K562 (cell line): ENCODE measurements around the gene RPS6KA2. TPM values are rescaled to one million over a fixed set of nuclear protein-coding genes. Genes with fewer than 3 reads are reported as not detected.

Source experiments
- ATAC-seq: fragments of 200-7000 bp; cut with Tn5 transposase; 3 replicates; pipeline ENCODE4 v1.9.1; 2020; ENCODE audit warnings: moderate library complexity
- BruUV-seq: library from RNA; stranded (reverse); fragments of 400-500 nt; replicated peaks from 2 replicates; lab custom pipeline; 2021; lab: Mats Ljungman, UMichigan
- CTCF ChIA-PET: fragments of 300-600 bp; formaldehyde crosslinking; extraction: SDS; loops from one replicate; lab custom pipeline; 2021; ENCODE audit warnings: low intra/inter-chr PET ratio; lab: Yijun Ruan, JAX
- POLR2A ChIA-PET: fragments of 300-600, 350-650 bp; sonication (Branson Sonifier 250); formaldehyde crosslinking; extraction: SDS; loops from one replicate; lab custom pipeline; 2021; ENCODE audit warnings: antibody characterized with exemption, inconsistent platforms; lab: Yijun Ruan, JAX
- DNase-seq, 4 experiments: peaks; one replicate each; pipeline versions ENCODE4 v3.0.0 to v3.0.0-alpha.2; 2011 to 2018; ENCODE audit warnings: low spot score in 3 of 4, mixed read lengths in 3 of 4; ENCODE audit errors: extremely low read depth in 1 of 4
- FAIRE-seq: peaks from 2 replicates; lab custom pipeline; 2011; peaks lifted over from hg19 to GRCh38; lab: Jason Lieb, UNC
- H2AFZ ChIP-seq: 2 replicates; pipeline ENCODE4 v1.6.0; 2011; ENCODE audit warnings: low read depth, low read length, control low read depth, inconsistent platforms
- H3K27ac ChIP-seq: fragments of 200-600 bp; 3 replicates; pipeline ENCODE4 v1.8.0; 2011; ENCODE audit warnings: low read depth, mild to moderate bottlenecking, control low read depth, inconsistent platforms, low read length, moderate library complexity, mixed read lengths; ENCODE audit errors: extremely low read depth
- H3K27me3 ChIP-seq, 2 experiments: fragments of 300-600 bp in 1 of 2; 2 replicates in 1 of 2; 3 replicates in 1 of 2; pipeline versions ENCODE4 v1.6.0 to v1.8.0; 2011; ENCODE audit warnings: inconsistent platforms in 2 of 2, low read length in 2 of 2, mild to moderate bottlenecking in 1 of 2, mixed read lengths in 1 of 2, moderate library complexity in 1 of 2; ENCODE audit not compliant: control insufficient read depth in 2 of 2, insufficient read depth in 2 of 2
- H3K36me3 ChIP-seq: fragments of 300-600 bp; 3 replicates; pipeline ENCODE4 v1.8.0; 2011; ENCODE audit warnings: mild to moderate bottlenecking, low read length, inconsistent platforms; ENCODE audit not compliant: control insufficient read depth, insufficient read depth
- H3K4me1 ChIP-seq, 2 experiments: fragments of 200-600 bp in 1 of 2; replicated peaks in 1 of 2; 2 replicates in 1 of 2; 3 replicates in 1 of 2; pipeline versions ENCODE4 v1.5.1 to v1.8.0; 2011; ENCODE audit warnings: inconsistent platforms in 2 of 2, low read length in 2 of 2, mild to moderate bottlenecking in 1 of 2, mixed read lengths in 1 of 2, moderate library complexity in 1 of 2; ENCODE audit not compliant: control insufficient read depth in 2 of 2, insufficient read depth in 2 of 2
- H3K4me2 ChIP-seq: 2 replicates; pipeline ENCODE4 v1.6.1; 2011; ENCODE audit warnings: low read length, control low read depth, inconsistent platforms, mixed read lengths; ENCODE audit not compliant: insufficient read depth
- H3K4me3 ChIP-seq: fragments of 200-600 bp; sonication (generic), shearing (Covaris generic); 2 replicates; pipeline ENCODE4 v1.5.1; 2016; ENCODE audit warnings: control low read depth, inconsistent platforms
- H3K79me2 ChIP-seq: fragments of 200-600 bp; 3 replicates; pipeline ENCODE4 v1.8.0; 2011; ENCODE audit warnings: low read length, inconsistent platforms; ENCODE audit not compliant: control insufficient read depth, insufficient read depth
- H3K9ac ChIP-seq, 2 experiments: 2 replicates each; pipeline versions ENCODE4 v1.6.0 to v1.6.1; 2011; ENCODE audit warnings: low read depth in 2 of 2, low read length in 2 of 2, control low read depth in 1 of 2, inconsistent platforms in 1 of 2, mild to moderate bottlenecking in 1 of 2, mixed read lengths in 1 of 2; ENCODE audit not compliant: insufficient read depth in 1 of 2
- H3K9me1 ChIP-seq: one replicate; pipeline ENCODE4 v1.6.0; 2011; ENCODE audit warnings: inconsistent platforms, mild to moderate bottlenecking, low read length, moderate library complexity; ENCODE audit not compliant: control insufficient read depth, insufficient read depth
- H3K9me3 ChIP-seq: replicated peaks from 2 replicates; pipeline ENCODE4 v1.5.1; 2011; ENCODE audit warnings: low read depth, low read length, inconsistent platforms; ENCODE audit not compliant: control insufficient read depth, insufficient read depth
- H4K20me1 ChIP-seq: replicated peaks from 2 replicates; pipeline ENCODE4 v1.6.1; 2011; ENCODE audit warnings: low read length, inconsistent platforms, mixed read lengths; ENCODE audit not compliant: control insufficient read depth, insufficient read depth
- ARNT ChIP-seq, 2 experiments: fragments of 450-650 bp; IDR thresholded peaks; 2 replicates each; pipeline ENCODE4 v1.6.1; 2016; ENCODE audit warnings: mild to moderate bottlenecking in 1 of 2
- BRD4 ChIP-seq: fragments of 200-600 bp; sonication (generic); IDR thresholded peaks from 2 replicates; pipeline ENCODE4 v1.6.1; 2017; ENCODE audit warnings: inconsistent platforms
- FOXA1 ChIP-seq: fragments of 450-650 bp; IDR thresholded peaks from 2 replicates; pipeline ENCODE4 v1.6.1; 2016; ENCODE audit warnings: mild to moderate bottlenecking, borderline replicate concordance
- HMGN3 ChIP-seq: IDR thresholded peaks from 2 replicates; pipeline ENCODE4 v1.6.1; 2011; ENCODE audit warnings: borderline replicate concordance, low read depth, mild to moderate bottlenecking, mixed read lengths, low read length; ENCODE audit not compliant: insufficient read length; ENCODE audit errors: extremely low read depth
- TEAD4 ChIP-seq, 2 experiments: sonication (generic) in 1 of 2; formaldehyde crosslinking in 1 of 2; IDR thresholded peaks; 2 replicates each; pipeline versions ENCODE4 v1.6.1 to v1.8.0; 2012 to 2022; ENCODE audit warnings: borderline replicate concordance in 1 of 2, inconsistent platforms in 1 of 2, low read length in 1 of 2, mild to moderate bottlenecking in 1 of 2, missing genetic modification reagents in 1 of 2
- ZC3H4 ChIP-seq: sonication (generic); formaldehyde crosslinking; IDR thresholded peaks from 2 replicates; pipeline ENCODE4 v1.9.0; 2021; ENCODE audit warnings: missing genetic modification reagents, borderline replicate concordance
- ZNF324 ChIP-seq: fragments of 250-450 bp; sonication (Bioruptor Pico); IDR thresholded peaks from 2 replicates; pipeline ENCODE4 v1.4.0; 2020; ENCODE audit warnings: mild to moderate bottlenecking
- WGBS: fragments of 100-300 bp; shearing (Covaris generic); methylation state at CpG from one replicate; pipeline ENCODE4 v1.1.6; 2016; ENCODE audit warnings: low coverage, mixed read lengths; ENCODE audit not compliant: insufficient coverage; ENCODE audit errors: missing lambda C conversion rate; 5-methylcytosine and 5-hydroxymethylcytosine counted together
- in situ Hi-C: fragments of 300-500 bp; cut with MboI; formaldehyde crosslinking; loops from 4 replicates; pipeline ENCODE4 v1.15.0; 2018; ENCODE audit warnings: inconsistent platforms, mixed read lengths
- intact Hi-C: fragments of 100-400 bp; cut with micrococcal nuclease; formaldehyde crosslinking; loops from 2 replicates; pipeline ENCODE4 v1.14.2; 2022
- polyA plus RNA-seq, 8 experiments: library from polyadenylated mRNA; depleted of rRNA in 4 of 8; stranded (reverse) in 5 of 8; unstranded in 3 of 8; fragments of >200 nt; fragmentation: Nextera tagmentation in 2 of 8; fragmentation: Illumina TruSeq in 1 of 8; extraction: Ambion mirVana in 2 of 8; extraction: Trizol in 1 of 8; gene quantifications; 2 replicates each; pipeline versions ENCODE4 v1.2.1 to v1.2.3, GENCODE V29; 2011 to 2014; ENCODE audit warnings: inconsistent platforms in 1 of 8, missing spikeins in 1 of 8
- total RNA-seq, 7 experiments: library from RNA; depleted of rRNA in 6 of 7; stranded (reverse); fragments of >200 nt in 6 of 7; fragmentation: Illumina TruSeq in 2 of 7; extraction: Trizol in 2 of 7; gene quantifications; 2 replicates each; pipeline versions ENCODE4 v1.2.1 to v1.2.3, GENCODE V29; 2011 to 2021; ENCODE audit warnings: low replicate concordance in 1 of 7
- TF ChIP-seq, protein P1 (sequence below): sonication (generic); formaldehyde crosslinking; IDR thresholded peaks from 2 replicates; pipeline ENCODE4 v1.8.0; 2022; ENCODE audit warnings: missing genetic modification reagents, mild to moderate bottlenecking, borderline replicate concordance
- TF ChIP-seq, protein P2 (sequence below): fragments of 450-650 bp; conservative IDR thresholded peaks from 2 replicates; pipeline ENCODE4 v1.6.1; 2016; ENCODE audit warnings: missing genetic modification characterization, low read depth, mild to moderate bottlenecking, missing compliant biosample characterization, moderate library complexity

RPS6KA2 gene
- total and polyA plus RNA-seq, 9 of the 15 experiments (the other 6 are each of a cell fraction or from before 2014, with no cell fraction given): 0.29 to 1.00 (median 0.53) TPM

DNA sequence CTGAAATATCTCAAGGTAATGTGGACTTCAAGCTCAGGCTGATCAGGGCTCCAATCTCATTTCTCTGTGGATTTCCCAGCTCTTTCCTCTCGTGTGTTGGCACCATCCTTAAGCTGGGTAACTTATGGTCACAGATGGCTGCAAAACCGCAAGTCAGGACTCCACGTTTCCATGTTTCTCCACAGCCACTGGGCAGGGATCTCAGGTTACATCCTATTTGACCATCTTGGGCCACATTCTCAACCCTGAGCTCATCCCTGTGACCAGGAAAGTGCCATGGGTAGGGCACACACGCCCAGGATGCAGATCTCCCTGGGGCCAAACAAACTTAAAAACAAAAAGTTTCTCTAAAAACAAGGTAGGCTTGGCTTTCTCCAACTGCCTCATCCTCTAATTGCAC lies 15.4 kb downstream of the RPS6KA2 start:
- CTCF ChIA-PET: no interaction called here
- WGBS: 0% methylated on average over 4 of the region's 4 CpGs
- intact Hi-C loops: no loop called here

DNA sequence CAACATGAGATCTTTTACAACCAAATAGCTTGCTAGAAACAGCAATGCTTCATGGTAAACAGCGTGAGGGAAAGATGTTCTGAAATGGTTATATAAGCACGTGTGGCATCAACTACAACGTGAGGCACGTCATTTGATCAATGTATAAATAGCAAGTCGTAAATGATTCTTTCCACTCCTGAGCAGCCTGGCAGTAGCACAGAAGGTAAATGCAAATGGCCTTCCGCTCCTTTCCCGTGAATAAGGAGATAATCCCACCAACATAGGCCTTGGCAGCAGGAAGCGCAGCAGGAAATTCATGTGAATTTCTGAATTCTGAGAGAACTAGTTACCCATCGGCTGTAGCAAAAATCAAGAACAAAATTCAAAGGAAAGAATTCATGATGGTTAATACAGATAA lies 17.0 kb downstream of the RPS6KA2 start:
- Histone ChIP-seq H3K4me1 (no peaks in the 10 kb centered on the region), H3K4me3 (no peak overlapping the region), H3K27me3 (peaks cover 27 to 40% of the 10 kb centered on the region in 2 experiments), H3K27ac (no peak overlapping the region), H3K9me3 (no peaks in the 10 kb centered on the region), H3K9ac (no peak overlapping the region), H3K4me2 (no peak overlapping the region), H3K9me1 (no peaks in the 10 kb centered on the region), H2AFZ (no peak overlapping the region), H4K20me1 (peaks cover 6% of the 10 kb centered on the region; the same call in 1 of the 2 replicates), H3K79me2 (no peaks in the 10 kb centered on the region), H3K36me3 (no peaks in the 10 kb centered on the region)
- no TSS peak for BruUV-seq
- ATAC-seq: no peak
- FAIRE-seq: no peak
- TF ChIP-seq BRD4 (no peak), FOXA1 (no peak), HMGN3 (no peak), ARNT (IDR thresholded peaks at IDR 0.05) (no peak)
- TF ChIP-seq, protein P1, sequence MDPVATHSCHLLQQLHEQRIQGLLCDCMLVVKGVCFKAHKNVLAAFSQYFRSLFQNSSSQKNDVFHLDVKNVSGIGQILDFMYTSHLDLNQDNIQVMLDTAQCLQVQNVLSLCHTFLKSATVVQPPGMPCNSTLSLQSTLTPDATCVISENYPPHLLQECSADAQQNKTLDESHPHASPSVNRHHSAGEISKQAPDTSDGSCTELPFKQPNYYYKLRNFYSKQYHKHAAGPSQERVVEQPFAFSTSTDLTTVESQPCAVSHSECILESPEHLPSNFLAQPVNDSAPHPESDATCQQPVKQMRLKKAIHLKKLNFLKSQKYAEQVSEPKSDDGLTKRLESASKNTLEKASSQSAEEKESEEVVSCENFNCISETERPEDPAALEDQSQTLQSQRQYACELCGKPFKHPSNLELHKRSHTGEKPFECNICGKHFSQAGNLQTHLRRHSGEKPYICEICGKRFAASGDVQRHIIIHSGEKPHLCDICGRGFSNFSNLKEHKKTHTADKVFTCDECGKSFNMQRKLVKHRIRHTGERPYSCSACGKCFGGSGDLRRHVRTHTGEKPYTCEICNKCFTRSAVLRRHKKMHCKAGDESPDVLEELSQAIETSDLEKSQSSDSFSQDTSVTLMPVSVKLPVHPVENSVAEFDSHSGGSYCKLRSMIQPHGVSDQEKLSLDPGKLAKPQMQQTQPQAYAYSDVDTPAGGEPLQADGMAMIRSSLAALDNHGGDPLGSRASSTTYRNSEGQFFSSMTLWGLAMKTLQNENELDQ: no peak
- DNase-seq: no peak
- intact Hi-C loops (no loop called here), in situ Hi-C loops (no loop called here)
- WGBS: 0% methylated on average over 9 of the region's 9 CpGs
- ChIA-PET POLR2A (interaction anchor here (0.7 kb wide), 1 partner anchor 233 kb away, joined by 3 read pairs; no protein-coding TSS in a partner anchor), CTCF (no interaction called here)

More for the DNA sequence above, 15.4 kb downstream of the RPS6KA2 start:
- H3K79me2 ChIP-seq: no peaks in the 10 kb centered on the region
- H3K4me2 ChIP-seq: no peak overlapping the region
- no peaks in the 10 kb centered on the region for H3K9me3 ChIP-seq
- H3K27me3 ChIP-seq: peaks cover 41 to 56% of the 10 kb centered on the region in 2 experiments
- POLR2A ChIA-PET: interaction anchor here (0.5 to 2.0 kb wide), 3 partner anchors 8 to 151 kb away, joined by 3 to 6 read pairs (median 5); no protein-coding TSS in a partner anchor
- H3K36me3 ChIP-seq: no peaks in the 10 kb centered on the region
- TF ChIP-seq ZNF324 (CRISPR knock-in tag) (no peak), ZC3H4 (CRISPR knock-in tag) (no peak), TEAD4 (IDR thresholded peaks at IDR 0.05; ENCODE audit: low read length) (no peak), TEAD4 (CRISPR knock-in tag; IDR thresholded peaks at IDR 0.05; ENCODE audit: borderline replicate concordance) (no peak)
- TF ChIP-seq, protein P2, sequence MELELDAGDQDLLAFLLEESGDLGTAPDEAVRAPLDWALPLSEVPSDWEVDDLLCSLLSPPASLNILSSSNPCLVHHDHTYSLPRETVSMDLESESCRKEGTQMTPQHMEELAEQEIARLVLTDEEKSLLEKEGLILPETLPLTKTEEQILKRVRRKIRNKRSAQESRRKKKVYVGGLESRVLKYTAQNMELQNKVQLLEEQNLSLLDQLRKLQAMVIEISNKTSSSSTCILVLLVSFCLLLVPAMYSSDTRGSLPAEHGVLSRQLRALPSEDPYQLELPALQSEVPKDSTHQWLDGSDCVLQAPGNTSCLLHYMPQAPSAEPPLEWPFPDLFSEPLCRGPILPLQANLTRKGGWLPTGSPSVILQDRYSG: no peak
- TF ChIP-seq, all 486 proteins: peak for 0
- peaks cover 6% of the 10 kb centered on the region; the same call in 1 of the 2 replicates for H4K20me1 ChIP-seq
- H3K9ac ChIP-seq: no peak overlapping the region
- ATAC-seq (no peak), DNase-seq (no peak), FAIRE-seq (no peak)
- in situ Hi-C loops: no loop called here
- H2AFZ ChIP-seq: no peak overlapping the region
- H3K4me1 ChIP-seq: no peaks in the 10 kb centered on the region
- no TSS peak for BruUV-seq
- no peaks in the 10 kb centered on the region for H3K9me1 ChIP-seq
- no peak overlapping the region for H3K27ac ChIP-seq
- H3K4me3 ChIP-seq: no peak overlapping the region
